Astrocyte of the cerebellum (primary cell): Measurements from ENCODE around the gene LAMA2.
A peak's percentile ranks its signal among the peaks of the same experiment; 100 is the strongest.

ENCODE experiments used
- DNase-seq: peaks from one replicate; pipeline ENCODE4 v3.0.0-alpha.2; 2011; ENCODE audit warnings: low read depth
- H3K4me3 ChIP-seq: 2 replicates; pipeline ENCODE4 v1.5.1; 2011; ENCODE audit warnings: mild to moderate bottlenecking, low read depth, low read length, moderate library complexity
- in situ Hi-C: cut with HindIII; loops from 2 replicates; pipeline ENCODE4 v1.10.0; 2017; ENCODE audit warnings: low sequenced_read_pairs
- TF ChIP-seq, protein P1 (sequence below): IDR thresholded peaks from 2 replicates; pipeline ENCODE4 v1.5.1; 2012; ENCODE audit warnings: low read length, low read depth, moderate library complexity, mild to moderate bottlenecking; ENCODE audit errors: missing control alignments

LAMA2 gene, protein sequence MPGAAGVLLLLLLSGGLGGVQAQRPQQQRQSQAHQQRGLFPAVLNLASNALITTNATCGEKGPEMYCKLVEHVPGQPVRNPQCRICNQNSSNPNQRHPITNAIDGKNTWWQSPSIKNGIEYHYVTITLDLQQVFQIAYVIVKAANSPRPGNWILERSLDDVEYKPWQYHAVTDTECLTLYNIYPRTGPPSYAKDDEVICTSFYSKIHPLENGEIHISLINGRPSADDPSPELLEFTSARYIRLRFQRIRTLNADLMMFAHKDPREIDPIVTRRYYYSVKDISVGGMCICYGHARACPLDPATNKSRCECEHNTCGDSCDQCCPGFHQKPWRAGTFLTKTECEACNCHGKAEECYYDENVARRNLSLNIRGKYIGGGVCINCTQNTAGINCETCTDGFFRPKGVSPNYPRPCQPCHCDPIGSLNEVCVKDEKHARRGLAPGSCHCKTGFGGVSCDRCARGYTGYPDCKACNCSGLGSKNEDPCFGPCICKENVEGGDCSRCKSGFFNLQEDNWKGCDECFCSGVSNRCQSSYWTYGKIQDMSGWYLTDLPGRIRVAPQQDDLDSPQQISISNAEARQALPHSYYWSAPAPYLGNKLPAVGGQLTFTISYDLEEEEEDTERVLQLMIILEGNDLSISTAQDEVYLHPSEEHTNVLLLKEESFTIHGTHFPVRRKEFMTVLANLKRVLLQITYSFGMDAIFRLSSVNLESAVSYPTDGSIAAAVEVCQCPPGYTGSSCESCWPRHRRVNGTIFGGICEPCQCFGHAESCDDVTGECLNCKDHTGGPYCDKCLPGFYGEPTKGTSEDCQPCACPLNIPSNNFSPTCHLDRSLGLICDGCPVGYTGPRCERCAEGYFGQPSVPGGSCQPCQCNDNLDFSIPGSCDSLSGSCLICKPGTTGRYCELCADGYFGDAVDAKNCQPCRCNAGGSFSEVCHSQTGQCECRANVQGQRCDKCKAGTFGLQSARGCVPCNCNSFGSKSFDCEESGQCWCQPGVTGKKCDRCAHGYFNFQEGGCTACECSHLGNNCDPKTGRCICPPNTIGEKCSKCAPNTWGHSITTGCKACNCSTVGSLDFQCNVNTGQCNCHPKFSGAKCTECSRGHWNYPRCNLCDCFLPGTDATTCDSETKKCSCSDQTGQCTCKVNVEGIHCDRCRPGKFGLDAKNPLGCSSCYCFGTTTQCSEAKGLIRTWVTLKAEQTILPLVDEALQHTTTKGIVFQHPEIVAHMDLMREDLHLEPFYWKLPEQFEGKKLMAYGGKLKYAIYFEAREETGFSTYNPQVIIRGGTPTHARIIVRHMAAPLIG (N-terminal part only)

DNA sequence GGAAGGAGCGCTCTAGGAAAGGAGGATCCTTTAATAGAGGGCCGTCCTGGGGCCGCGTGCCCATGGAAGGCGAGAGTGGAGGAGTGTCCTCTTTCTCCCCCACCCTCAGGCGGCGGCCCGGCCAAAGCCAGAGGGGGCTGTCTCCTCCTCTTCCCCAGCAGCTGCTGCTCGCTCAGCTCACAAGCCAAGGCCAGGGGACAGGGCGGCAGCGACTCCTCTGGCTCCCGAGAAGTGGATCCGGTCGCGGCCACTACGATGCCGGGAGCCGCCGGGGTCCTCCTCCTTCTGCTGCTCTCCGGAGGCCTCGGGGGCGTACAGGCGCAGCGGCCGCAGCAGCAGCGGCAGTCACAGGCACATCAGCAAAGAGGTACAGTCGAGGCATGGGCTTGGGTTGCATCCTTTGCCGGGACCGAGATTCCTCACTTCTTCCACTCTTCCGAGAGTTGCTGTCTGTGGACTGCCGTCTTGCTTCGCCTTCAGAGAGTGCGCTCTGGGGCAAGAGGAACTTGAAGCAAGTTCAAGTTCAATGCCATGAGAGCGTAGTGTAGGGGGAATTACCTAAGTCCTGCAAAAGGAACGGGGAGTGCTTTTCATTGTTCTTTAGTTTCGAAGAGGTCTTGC, at the start of gene LAMA2:
Gene LAMA2, plus strand, starts transcription at position 148 of the 621 bp plus-strand sequence. Its CDS starts 108 bp downstream, at position 256.
- in situ Hi-C loops = no loop called here
- peak; percentile 36 for DNase-seq
- TF ChIP-seq, protein P1, sequence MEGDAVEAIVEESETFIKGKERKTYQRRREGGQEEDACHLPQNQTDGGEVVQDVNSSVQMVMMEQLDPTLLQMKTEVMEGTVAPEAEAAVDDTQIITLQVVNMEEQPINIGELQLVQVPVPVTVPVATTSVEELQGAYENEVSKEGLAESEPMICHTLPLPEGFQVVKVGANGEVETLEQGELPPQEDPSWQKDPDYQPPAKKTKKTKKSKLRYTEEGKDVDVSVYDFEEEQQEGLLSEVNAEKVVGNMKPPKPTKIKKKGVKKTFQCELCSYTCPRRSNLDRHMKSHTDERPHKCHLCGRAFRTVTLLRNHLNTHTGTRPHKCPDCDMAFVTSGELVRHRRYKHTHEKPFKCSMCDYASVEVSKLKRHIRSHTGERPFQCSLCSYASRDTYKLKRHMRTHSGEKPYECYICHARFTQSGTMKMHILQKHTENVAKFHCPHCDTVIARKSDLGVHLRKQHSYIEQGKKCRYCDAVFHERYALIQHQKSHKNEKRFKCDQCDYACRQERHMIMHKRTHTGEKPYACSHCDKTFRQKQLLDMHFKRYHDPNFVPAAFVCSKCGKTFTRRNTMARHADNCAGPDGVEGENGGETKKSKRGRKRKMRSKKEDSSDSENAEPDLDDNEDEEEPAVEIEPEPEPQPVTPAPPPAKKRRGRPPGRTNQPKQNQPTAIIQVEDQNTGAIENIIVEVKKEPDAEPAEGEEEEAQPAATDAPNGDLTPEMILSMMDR = peak; percentile 17
- H3K4me3 ChIP-seq = peak within 1 kb of the TSS; percentile 52

DNA sequence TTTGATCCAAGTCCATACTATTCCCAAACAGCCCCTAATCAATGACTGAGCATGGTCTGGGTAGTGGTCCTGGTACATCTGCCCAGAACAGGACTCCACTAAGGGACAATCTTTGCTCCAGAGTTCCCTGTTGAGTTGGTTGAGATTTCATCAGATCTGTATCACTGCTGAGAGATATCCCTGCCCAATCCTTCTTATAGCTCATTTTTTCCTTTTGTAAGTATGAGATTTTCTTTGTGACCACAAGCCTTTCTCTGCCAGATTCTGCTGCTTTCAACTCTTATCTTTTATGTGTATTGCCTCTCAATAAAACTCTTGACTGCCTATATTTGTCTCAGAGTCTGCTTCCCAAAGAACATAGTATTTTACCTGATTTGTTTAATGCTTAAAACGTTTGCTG, 46.2 kb upstream of the LAMA2 start:
- TF ChIP-seq, protein P1 = no peak
- DNase-seq = no peak
- in situ Hi-C loops = no loop called here
- no peak overlapping the region for H3K4me3 ChIP-seq

DNA sequence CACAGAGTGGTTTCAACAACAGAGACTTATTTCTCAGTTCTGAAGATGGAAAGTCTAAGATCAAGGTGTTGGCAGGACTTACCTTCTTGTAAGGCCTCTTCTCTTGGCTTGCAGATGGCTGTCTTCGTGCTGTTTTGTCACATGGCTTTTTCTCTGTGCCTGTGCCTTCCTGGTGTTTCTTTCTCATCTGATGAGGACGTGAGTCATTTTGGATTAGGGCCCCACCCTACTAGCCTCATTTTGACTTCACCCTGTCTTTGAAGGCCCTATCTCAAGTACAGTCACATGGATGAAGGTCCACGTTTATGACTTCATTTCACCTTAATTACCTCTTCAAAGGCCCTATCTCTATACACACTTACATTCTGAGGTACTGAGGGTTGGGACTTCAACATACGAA, 41.4 kb upstream of the LAMA2 start:
- DNase-seq = no peak
- in situ Hi-C loops = no loop called here
- H3K4me3 ChIP-seq = no peak overlapping the region
- TF ChIP-seq, protein P1 = no peak

DNA sequence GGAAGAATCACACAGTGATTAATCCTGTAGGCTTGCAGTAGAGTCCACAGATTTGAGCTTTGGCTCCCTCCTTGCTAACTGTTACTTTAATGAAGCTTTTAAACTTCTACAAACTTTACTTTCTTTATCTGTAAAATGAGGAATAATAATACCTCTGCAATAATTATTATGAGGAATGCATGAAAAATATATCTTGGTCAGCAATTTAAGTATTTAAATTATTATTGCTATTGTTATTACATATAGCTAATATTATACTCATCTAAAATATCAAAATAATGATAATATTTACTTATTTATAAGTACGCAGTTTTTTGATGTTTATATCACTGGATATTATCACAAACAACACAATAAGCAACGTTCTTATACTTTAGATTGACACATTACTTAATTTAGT, 38.3 kb upstream of the LAMA2 start:
- in situ Hi-C loops = no loop called here
- no peak for DNase-seq
- no peak overlapping the region for H3K4me3 ChIP-seq
- TF ChIP-seq, protein P1 = no peak

DNA sequence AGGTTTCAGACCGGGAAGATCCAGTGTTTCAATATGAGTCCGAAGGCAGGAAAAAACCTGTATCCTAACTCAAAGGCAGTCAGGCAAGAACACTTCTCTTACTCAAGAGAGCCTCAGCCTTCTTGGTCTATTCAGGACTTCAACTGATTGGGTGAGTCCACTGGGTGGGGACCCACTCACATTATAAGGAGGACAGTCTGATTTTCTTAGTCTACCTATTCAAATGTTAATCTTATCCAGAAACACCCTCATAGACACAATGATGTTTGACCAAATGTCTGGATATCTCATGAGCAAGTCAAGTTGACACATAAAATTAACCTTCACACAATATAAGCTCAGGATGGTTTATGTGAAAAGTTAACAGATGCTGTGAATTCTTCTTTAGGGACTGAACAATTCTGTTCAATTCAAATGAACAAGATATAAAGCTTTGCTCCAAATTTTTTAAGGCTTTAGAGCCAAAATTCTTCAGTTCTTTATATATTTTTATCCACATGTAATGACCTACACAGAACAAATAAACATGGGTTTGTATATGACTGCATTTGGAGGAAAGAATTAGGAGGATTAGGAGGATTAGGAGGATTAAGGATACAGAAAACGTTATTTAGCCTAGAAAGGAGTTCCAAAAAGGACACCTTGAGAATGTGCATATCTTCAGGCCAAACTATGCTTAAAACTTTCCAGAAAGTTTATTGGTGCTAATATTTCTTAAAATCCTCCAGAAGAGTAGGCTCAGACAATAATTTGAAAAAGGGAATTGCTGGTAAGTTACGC, 35.3 kb upstream of the LAMA2 start:
- TF ChIP-seq, protein P1 = no peak
- DNase-seq = no peak
- no peak overlapping the region for H3K4me3 ChIP-seq
- in situ Hi-C loops = no loop called here
